Uterus (tissue), 2 donors: ENCODE data around the gene TTLL12.

Source experiments
- POLR2A ChIP-seq, 2 donors: fragments of 450-650 bp; IDR thresholded peaks; one replicate each; pipeline ENCODE4 v1.6.1; 2016; ENCODE audit warnings: antibody characterized with exemption in 2 of 2, mild to moderate bottlenecking in 1 of 2, moderate library complexity in 1 of 2
- TF ChIP-seq, protein P1 (sequence below), 4 experiments: fragments of 200-600 bp in 2 of 4; fragments of 450-650 bp in 2 of 4; sonication (generic) in 2 of 4; IDR thresholded peaks; one replicate each; pipeline ENCODE4 v1.5.1; 2016 to 2019; ENCODE audit warnings: antibody characterized with exemption in 4 of 4, mild to moderate bottlenecking in 2 of 4, moderate library complexity in 1 of 4

DNA sequence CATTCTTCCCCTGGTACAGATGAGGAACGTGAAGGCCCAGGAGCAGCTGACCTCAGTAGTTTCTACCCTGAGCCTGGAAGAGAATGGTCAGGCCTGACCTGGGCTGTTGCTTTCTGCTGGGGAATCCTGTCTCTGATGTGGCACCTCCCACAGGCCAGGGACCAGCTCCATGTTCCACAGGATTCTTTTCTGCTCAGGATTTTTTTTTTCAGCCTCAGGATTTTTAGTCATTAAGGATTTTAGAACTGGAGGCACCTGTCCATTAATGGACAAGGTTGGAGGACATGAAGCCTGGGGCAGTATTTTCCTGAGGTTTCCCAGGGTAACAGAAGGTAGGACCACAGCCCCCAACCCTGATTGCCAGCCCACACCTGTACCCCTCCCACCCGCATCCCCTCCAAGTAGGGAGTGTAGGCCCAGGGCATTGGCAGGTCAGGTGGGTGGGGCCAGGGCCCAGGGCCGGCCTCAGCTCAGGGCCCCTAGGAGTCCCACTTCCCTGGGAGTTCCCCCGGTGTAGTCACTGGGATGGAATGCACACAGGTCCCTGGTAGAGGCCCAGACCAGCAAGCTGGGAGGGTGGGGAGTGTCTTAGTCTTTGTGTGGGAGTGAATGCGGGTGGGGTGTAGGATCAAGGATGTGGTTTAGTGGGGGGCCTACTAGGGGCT, 60.3 kb downstream of the TTLL12 start:
- TF ChIP-seq, protein P1, sequence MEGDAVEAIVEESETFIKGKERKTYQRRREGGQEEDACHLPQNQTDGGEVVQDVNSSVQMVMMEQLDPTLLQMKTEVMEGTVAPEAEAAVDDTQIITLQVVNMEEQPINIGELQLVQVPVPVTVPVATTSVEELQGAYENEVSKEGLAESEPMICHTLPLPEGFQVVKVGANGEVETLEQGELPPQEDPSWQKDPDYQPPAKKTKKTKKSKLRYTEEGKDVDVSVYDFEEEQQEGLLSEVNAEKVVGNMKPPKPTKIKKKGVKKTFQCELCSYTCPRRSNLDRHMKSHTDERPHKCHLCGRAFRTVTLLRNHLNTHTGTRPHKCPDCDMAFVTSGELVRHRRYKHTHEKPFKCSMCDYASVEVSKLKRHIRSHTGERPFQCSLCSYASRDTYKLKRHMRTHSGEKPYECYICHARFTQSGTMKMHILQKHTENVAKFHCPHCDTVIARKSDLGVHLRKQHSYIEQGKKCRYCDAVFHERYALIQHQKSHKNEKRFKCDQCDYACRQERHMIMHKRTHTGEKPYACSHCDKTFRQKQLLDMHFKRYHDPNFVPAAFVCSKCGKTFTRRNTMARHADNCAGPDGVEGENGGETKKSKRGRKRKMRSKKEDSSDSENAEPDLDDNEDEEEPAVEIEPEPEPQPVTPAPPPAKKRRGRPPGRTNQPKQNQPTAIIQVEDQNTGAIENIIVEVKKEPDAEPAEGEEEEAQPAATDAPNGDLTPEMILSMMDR (IDR thresholded peaks at IDR 0.05) = no peak
- TF ChIP-seq POLR2A (IDR thresholded peaks at IDR 0.05) = no peak
